OCI-LY7 (cell line): ENCODE data around the gene CADM2. TPM values are rescaled to one million over a fixed set of nuclear protein-coding genes. Genes with fewer than 3 reads are reported as not detected.

Experiments used
- BruUV-seq: library from RNA; stranded (reverse); fragments of 400-500 nt; replicated peaks from 2 replicates; lab custom pipeline; 2021; lab: Mats Ljungman, UMichigan
- CTCF ChIA-PET: fragments of 300-600 bp; sonication (Branson Sonifier 250); formaldehyde crosslinking; loops from one replicate; lab custom pipeline; 2022; ENCODE audit warnings: antibody characterized with exemption; ENCODE audit not compliant: unreplicated experiment; lab: Charles Lee
- POLR2A ChIA-PET: fragments of 300-600 bp; sonication (Branson Sonifier 250); formaldehyde crosslinking; loops from one replicate; lab custom pipeline; 2022; ENCODE audit warnings: antibody characterized with exemption; lab: Charles Lee
- DNase-seq: peaks from one replicate; pipeline ENCODE4 v3.0.0-alpha.2; 2015; ENCODE audit warnings: low spot score
- H2AFZ ChIP-seq: fragments of 200-600 bp; sonication (generic), shearing (Covaris generic); 2 replicates; pipeline ENCODE4 v1.6.1; 2014; ENCODE audit warnings: mild to moderate bottlenecking, antibody characterized with exemption, low read length, moderate library complexity
- H3K27ac ChIP-seq: fragments of 200-600 bp; sonication (generic); 2 replicates; pipeline ENCODE4 v1.5.1; 2014; ENCODE audit warnings: mixed run types, low read depth, mild to moderate bottlenecking, moderate library complexity, low read length, inconsistent platforms; ENCODE audit not compliant: poor library complexity, severe bottlenecking
- H3K36me3 ChIP-seq: fragments of 200-600 bp; sonication (generic); 2 replicates; pipeline ENCODE4 v1.6.1; 2014; ENCODE audit warnings: mild to moderate bottlenecking, antibody characterized with exemption, low read length, moderate library complexity, mixed read lengths; ENCODE audit not compliant: insufficient read depth
- H3K4me1 ChIP-seq: fragments of 200-600 bp; sonication (generic); 2 replicates; pipeline ENCODE4 v1.5.1; 2014; ENCODE audit warnings: mild to moderate bottlenecking, low read length; ENCODE audit not compliant: insufficient read depth, poor library complexity, severe bottlenecking
- H3K4me2 ChIP-seq: fragments of 200-600 bp; sonication (generic); 2 replicates; pipeline ENCODE4 v1.6.1; 2014; ENCODE audit warnings: mild to moderate bottlenecking, low read length
- H3K4me3 ChIP-seq: fragments of 200-600 bp; sonication (generic); 2 replicates; pipeline ENCODE4 v1.5.1; 2014; ENCODE audit warnings: mild to moderate bottlenecking, low read depth, low read length; ENCODE audit not compliant: poor library complexity, severe bottlenecking
- H3K79me2 ChIP-seq: fragments of 200-600 bp; sonication (generic); 2 replicates; pipeline ENCODE4 v1.6.1; 2016; ENCODE audit warnings: low read depth, mild to moderate bottlenecking, low read length, moderate library complexity, mixed read lengths; ENCODE audit not compliant: insufficient read depth
- H3K9me2 ChIP-seq: fragments of 200-600 bp; sonication (generic); 2 replicates; pipeline ENCODE4 v1.6.1; 2016; ENCODE audit warnings: mild to moderate bottlenecking, low read length, mixed read lengths; ENCODE audit not compliant: insufficient read depth
- H3K9me3 ChIP-seq: fragments of 200-600 bp; sonication (generic); 2 replicates; pipeline ENCODE4 v1.6.1; 2014; ENCODE audit warnings: mild to moderate bottlenecking, mixed run types, low read length, mixed read lengths
- H4K20me1 ChIP-seq: fragments of 200-600 bp; sonication (generic); 2 replicates; pipeline ENCODE4 v1.6.1; 2014; ENCODE audit warnings: mild to moderate bottlenecking, antibody characterized with exemption, low read length, moderate library complexity, mixed read lengths; ENCODE audit not compliant: insufficient read depth
- EZH2phosphoT487 ChIP-seq: fragments of 200-600 bp; sonication (generic); IDR thresholded peaks from 2 replicates; pipeline ENCODE4 v1.6.1; 2018; ENCODE audit warnings: low read depth, borderline replicate concordance, mild to moderate bottlenecking, mixed run types, antibody characterized with exemption, low read length, moderate library complexity, mixed read lengths
- intact Hi-C: fragments of 100-400 bp; cut with micrococcal nuclease; formaldehyde crosslinking; loops from one replicate; pipeline ENCODE4 v1.10.0; 2022; ENCODE audit not compliant: unreplicated experiment
- total RNA-seq, 2 experiments: library from RNA; depleted of rRNA in 1 of 2; stranded (reverse); fragments of >200 nt in 1 of 2; shearing (Covaris generic) in 1 of 2; gene quantifications; 2 replicates each; pipeline ENCODE4 v1.2.3, GENCODE V29; 2014 to 2022
- TF ChIP-seq, protein P1 (sequence below): fragments of 200-600 bp; sonication (generic); conservative IDR thresholded peaks from 2 replicates; pipeline ENCODE4 v1.5.1; 2014; ENCODE audit warnings: mild to moderate bottlenecking, antibody characterized with exemption, low read length, moderate library complexity, mixed read lengths

Gene CADM2
- total RNA-seq, 2 experiments from 2014 or later, result not detected

DNA sequence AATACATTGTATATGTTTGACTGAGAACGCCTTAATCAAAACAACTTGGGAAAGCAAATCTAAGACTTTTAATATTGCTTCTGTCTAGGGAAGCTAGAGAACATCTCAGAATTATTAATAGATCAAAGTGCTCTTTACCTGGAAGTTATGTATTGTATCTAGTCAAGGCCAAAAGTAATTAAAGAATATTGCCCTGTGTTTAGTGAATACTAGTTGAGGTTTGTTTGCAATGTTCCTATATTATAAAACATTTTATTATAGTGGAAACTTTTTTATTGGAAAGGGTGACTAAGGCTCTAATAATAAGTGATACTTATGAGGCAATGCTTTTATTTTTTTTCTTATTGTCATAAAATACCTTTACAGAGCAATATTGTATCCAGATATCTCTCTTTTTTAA, 118.2 kb downstream of the CADM2 start:
- CTCF ChIA-PET, result no interaction called here
- intact Hi-C loops, result no loop called here

DNA sequence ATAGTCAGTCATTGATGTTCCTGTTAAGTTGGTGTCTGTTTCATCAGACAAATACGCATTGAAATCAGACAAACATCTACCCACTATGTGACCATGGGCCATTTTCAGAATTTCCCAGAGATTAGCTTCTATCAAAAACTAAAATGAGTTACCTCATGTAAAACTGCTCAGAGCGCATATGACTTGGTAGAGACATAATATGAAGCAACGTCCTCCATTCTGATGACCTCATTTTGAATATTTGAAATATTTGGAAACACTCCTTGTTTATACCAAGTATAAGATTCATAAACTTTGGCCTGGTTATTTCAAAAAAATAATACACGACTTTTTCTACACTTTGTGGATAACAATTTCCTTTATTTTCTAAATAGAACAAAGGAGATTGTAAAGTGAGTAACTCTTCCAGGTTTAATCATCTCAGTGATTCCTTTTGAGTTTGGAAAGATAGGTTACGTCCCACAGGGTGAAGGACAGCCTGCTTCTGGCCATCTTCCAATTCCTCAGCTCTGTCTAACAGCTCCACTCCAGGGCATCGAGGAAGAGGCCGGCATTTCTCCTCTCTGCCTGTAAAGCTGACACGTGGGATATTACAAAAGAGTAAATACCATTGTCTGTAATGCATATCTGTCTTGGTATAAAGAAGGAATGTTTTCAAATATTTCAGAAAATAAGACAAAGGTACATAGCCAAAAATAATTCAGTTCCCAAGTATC, 122.6 kb downstream of the CADM2 start:
- Histone ChIP-seq H4K20me1 (no peaks in the 10 kb centered on the region), H3K9me3 (no peaks in the 10 kb centered on the region), H3K4me2 (no peak overlapping the region), H3K9me2 (no peaks in the 10 kb centered on the region), H2AFZ (no peak overlapping the region), H3K4me3 (no peak overlapping the region), H3K79me2 (no peaks in the 10 kb centered on the region), H3K27ac (no peak overlapping the region), H3K36me3 (no peaks in the 10 kb centered on the region), H3K4me1 (no peaks in the 10 kb centered on the region)
- TF ChIP-seq, protein P1, sequence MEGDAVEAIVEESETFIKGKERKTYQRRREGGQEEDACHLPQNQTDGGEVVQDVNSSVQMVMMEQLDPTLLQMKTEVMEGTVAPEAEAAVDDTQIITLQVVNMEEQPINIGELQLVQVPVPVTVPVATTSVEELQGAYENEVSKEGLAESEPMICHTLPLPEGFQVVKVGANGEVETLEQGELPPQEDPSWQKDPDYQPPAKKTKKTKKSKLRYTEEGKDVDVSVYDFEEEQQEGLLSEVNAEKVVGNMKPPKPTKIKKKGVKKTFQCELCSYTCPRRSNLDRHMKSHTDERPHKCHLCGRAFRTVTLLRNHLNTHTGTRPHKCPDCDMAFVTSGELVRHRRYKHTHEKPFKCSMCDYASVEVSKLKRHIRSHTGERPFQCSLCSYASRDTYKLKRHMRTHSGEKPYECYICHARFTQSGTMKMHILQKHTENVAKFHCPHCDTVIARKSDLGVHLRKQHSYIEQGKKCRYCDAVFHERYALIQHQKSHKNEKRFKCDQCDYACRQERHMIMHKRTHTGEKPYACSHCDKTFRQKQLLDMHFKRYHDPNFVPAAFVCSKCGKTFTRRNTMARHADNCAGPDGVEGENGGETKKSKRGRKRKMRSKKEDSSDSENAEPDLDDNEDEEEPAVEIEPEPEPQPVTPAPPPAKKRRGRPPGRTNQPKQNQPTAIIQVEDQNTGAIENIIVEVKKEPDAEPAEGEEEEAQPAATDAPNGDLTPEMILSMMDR, result no peak
- TF ChIP-seq EZH2phosphoT487, result no peak
- POLR2A ChIA-PET, result no interaction called here
- CTCF ChIA-PET, result no interaction called here
- intact Hi-C loops, result no loop called here
- BruUV-seq, result no TSS peak
- no peak for DNase-seq

More for the DNA sequence above, 118.2 kb downstream of the CADM2 start:
- TF ChIP-seq, protein P1, result no peak
- TF ChIP-seq EZH2phosphoT487, result no peak
- no peak for DNase-seq
- Histone ChIP-seq H3K9me2 (no peaks in the 10 kb centered on the region), H2AFZ (no peak overlapping the region), H3K4me1 (no peaks in the 10 kb centered on the region), H3K9me3 (no peaks in the 10 kb centered on the region), H3K4me3 (no peak overlapping the region), H3K36me3 (no peaks in the 10 kb centered on the region), H4K20me1 (no peaks in the 10 kb centered on the region), H3K79me2 (no peaks in the 10 kb centered on the region), H3K27ac (no peak overlapping the region), H3K4me2 (no peak overlapping the region)
- POLR2A ChIA-PET, result interaction anchor here (0.7 to 1.3 kb wide), 2 partner anchors 44 to 48 kb away, joined by 3 read pairs; no protein-coding TSS in a partner anchor
- BruUV-seq, result no TSS peak

DNA sequence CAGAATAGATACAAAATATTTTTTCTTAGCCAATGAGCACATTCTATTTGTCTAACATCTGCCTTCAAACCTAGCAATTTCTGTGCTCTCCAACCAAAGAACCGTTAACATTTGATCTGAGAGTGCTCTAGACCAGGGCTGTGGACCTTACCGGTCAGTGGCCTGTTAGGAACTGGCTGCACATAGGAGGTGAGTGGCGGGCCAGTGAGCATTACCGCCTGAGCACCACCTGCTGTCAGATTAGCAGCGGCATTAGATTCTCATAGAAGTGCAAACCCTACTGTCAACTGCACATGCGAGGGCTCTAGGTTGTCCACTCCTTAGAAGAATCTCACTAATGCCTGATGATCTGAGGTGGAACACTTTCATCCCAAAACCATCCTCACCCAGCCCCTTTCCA, 131.7 kb downstream of the CADM2 start:
- Histone ChIP-seq H3K4me1 (no peaks in the 10 kb centered on the region), H3K9me2 (no peaks in the 10 kb centered on the region), H3K4me2 (no peak overlapping the region), H4K20me1 (no peaks in the 10 kb centered on the region), H3K79me2 (no peaks in the 10 kb centered on the region), H3K36me3 (no peaks in the 10 kb centered on the region), H3K27ac (no peak overlapping the region), H3K4me3 (no peak overlapping the region), H2AFZ (no peak overlapping the region), H3K9me3 (no peaks in the 10 kb centered on the region)
- BruUV-seq, result no TSS peak
- intact Hi-C loops, result no loop called here
- ChIA-PET POLR2A (no interaction called here), CTCF (no interaction called here)
- TF ChIP-seq EZH2phosphoT487, result no peak
- TF ChIP-seq, protein P1, result no peak
- DNase-seq, result no peak
